ENCODE results near the gene EPS8L1.
"Not testable (repeated sequence)": the region's sequence is repeated elsewhere in the genome, so short reads cannot be mapped to it uniquely, and the experiment has no call there.

Gene EPS8L1

GRCh38 chr19:55053735-55054134 is 21.9 kb upstream of the EPS8L1 start:
- DNase-seq = no peak

GRCh38 chr19:55056827-55057226 is 18.8 kb upstream of the EPS8L1 start:
- DNase-seq = no peak

GRCh38 chr19:55058781-55059610 is 16.7 kb upstream of the EPS8L1 start:
- no peak for DNase-seq

- DNase-seq = not testable (repeated sequence)
Observed at GRCh38 chr19:55060287-55060686, 15.4 kb upstream of the EPS8L1 start.

- peak; percentile 78 for DNase-seq
Observed at GRCh38 chr19:55062735-55063491, 12.8 kb upstream of the EPS8L1 start, which contains the start of gene RDH13. TSS of gene RDH13 (minus strand) at chr19:55063148. CDS start at chr19:55063032, 116 bp downstream.

GRCh38 chr19:55063492-55063843 is 12.2 kb upstream of the EPS8L1 start:
- DNase-seq = no peak

GRCh38 chr19:55065516-55065915 is 10.2 kb upstream of the EPS8L1 start:
- DNase-seq = not testable (repeated sequence)

GRCh38 chr19:55066107-55066709 is 9.5 kb upstream of the EPS8L1 start:
- no peak for DNase-seq

GRCh38 chr19:55067869-55068268 is 7.8 kb upstream of the EPS8L1 start:
- no peak for DNase-seq

GRCh38 chr19:55068950-55069864 is 6.5 kb upstream of the EPS8L1 start:
- no peak for DNase-seq

- DNase-seq = no peak
Observed at GRCh38 chr19:55069865-55070197, 5.8 kb upstream of the EPS8L1 start.

GRCh38 chr19:55070466-55071128 is 5.1 kb upstream of the EPS8L1 start:
- no peak for DNase-seq

GRCh38 chr19:55071129-55071502 is 4.6 kb upstream of the EPS8L1 start:
- no peak for DNase-seq

- no peak for DNase-seq
Observed at GRCh38 chr19:55071913-55072312, 3.8 kb upstream of the EPS8L1 start.

GRCh38 chr19:55076321-55076720 is 652 bp downstream of the EPS8L1 start:
- DNase-seq = no peak

- DNase-seq = no peak
Observed at GRCh38 chr19:55077106-55077505, 1.4 kb downstream of the EPS8L1 start.

GRCh38 chr19:55078996-55079395 is 3.3 kb downstream of the EPS8L1 start:
- DNase-seq = no peak

GRCh38 chr19:55079400-55080038 is 3.9 kb downstream of the EPS8L1 start:
- DNase-seq = no peak

- DNase-seq = no peak
Observed at GRCh38 chr19:55080121-55080967, 4.7 kb downstream of the EPS8L1 start.

- no peak for DNase-seq
Observed at GRCh38 chr19:55080968-55081769, 5.5 kb downstream of the EPS8L1 start.
